ENCODE measurements around the gene AJAP1.

AJAP1 gene

GRCh38 chr1:4773226-4773625 is 118.8 kb downstream of the AJAP1 start (continued):
- TF ChIP-seq PRDM10 (tag by site-specific recombination; IDR thresholded peaks at IDR 0.05) = no peak
- no peak for TF ChIP-seq CTCF (tag by site-specific recombination; IDR thresholded peaks at IDR 0.05)
- no peak for TF ChIP-seq GFI1B (tag by site-specific recombination; IDR thresholded peaks at IDR 0.05)
- no peak for TF ChIP-seq ZFP41 (tag by site-specific recombination; IDR thresholded peaks at IDR 0.05; ENCODE audit: borderline replicate concordance)
- no peak for TF ChIP-seq ZNF530 (tag by site-specific recombination; IDR thresholded peaks at IDR 0.05; ENCODE audit: low read depth)
- TF ChIP-seq ZBTB26 (tag by site-specific recombination; optimal IDR thresholded peaks at IDR 0.05) = no peak
- TF ChIP-seq REST (tag by site-specific recombination; IDR thresholded peaks at IDR 0.05) = no peak

GRCh38 chr1:4775506-4775905 is 121.1 kb downstream of the AJAP1 start:
- ChIA-PET CTCF (no interaction called here), POLR2A (no interaction called here)
- no peak for TF ChIP-seq ZNF248 (tag by site-specific recombination; IDR thresholded peaks at IDR 0.05)
- TF ChIP-seq GLIS1 (tag by site-specific recombination; IDR thresholded peaks at IDR 0.05) = no peak
- no peak for TF ChIP-seq RBAK (tag by site-specific recombination; IDR thresholded peaks at IDR 0.05)
- no peak for TF ChIP-seq ZSCAN30 (tag by site-specific recombination; IDR thresholded peaks at IDR 0.05)
- Histone ChIP-seq H3K27ac (ENCODE audit: extremely low read depth, low read depth, low read length) (no peak overlapping the region), H3K9me3 (ENCODE audit: control insufficient read depth, insufficient read depth, low read depth, low read length) (no peaks in the 10 kb centered on the region), H3K4me1 (ENCODE audit: control insufficient read depth, insufficient read depth, low read length) (no peaks in the 10 kb centered on the region), H3K36me3 (ENCODE audit: control insufficient read depth in 2 of 2, insufficient read depth in 1 of 2, low read length in 2 of 2) (no peaks in the 10 kb centered on the region), H3K4me3 (ENCODE audit: low read depth, low read length) (no peak overlapping the region)

GRCh38 chr1:4778056-4778455 is 123.6 kb downstream of the AJAP1 start:
- no peak overlapping the region for H3K4me3 ChIP-seq (ENCODE audit: low read depth, low read length)
- no peaks in the 10 kb centered on the region for H3K9me3 ChIP-seq (ENCODE audit: control insufficient read depth, insufficient read depth, low read depth, low read length)
- H3K4me1 ChIP-seq (ENCODE audit: control insufficient read depth, insufficient read depth, low read length) = no peaks in the 10 kb centered on the region
- no peak overlapping the region for H3K27ac ChIP-seq (ENCODE audit: extremely low read depth, low read depth, low read length)
- no peaks in the 10 kb centered on the region for H3K36me3 ChIP-seq (ENCODE audit: control insufficient read depth in 2 of 2, insufficient read depth in 1 of 2, low read length in 2 of 2)
- ChIA-PET POLR2A (no interaction called here), CTCF (no interaction called here)
- no peak for TF ChIP-seq ZNF747 (tag by site-specific recombination; IDR thresholded peaks at IDR 0.05)
- no peak for TF ChIP-seq ZNF214 (tag by site-specific recombination; IDR thresholded peaks at IDR 0.05; ENCODE audit: borderline replicate concordance)
- no peak for TF ChIP-seq ZNF324 (tag by site-specific recombination; IDR thresholded peaks at IDR 0.05)
- no peak for TF ChIP-seq ZNF513 (tag by site-specific recombination; IDR thresholded peaks at IDR 0.05)
- no peak for TF ChIP-seq ZNF391 (tag by site-specific recombination; IDR thresholded peaks at IDR 0.05; ENCODE audit: borderline replicate concordance, low read depth)
- no peak for TF ChIP-seq AEBP2 (tag by site-specific recombination; IDR thresholded peaks at IDR 0.05; ENCODE audit: borderline replicate concordance)
- TF ChIP-seq ZNF433 (tag by site-specific recombination; IDR thresholded peaks at IDR 0.05; ENCODE audit: low read depth) = no peak
- TF ChIP-seq ZNF514 (tag by site-specific recombination; IDR thresholded peaks at IDR 0.05) = no peak
- no peak for TF ChIP-seq WT1 (tag by site-specific recombination; IDR thresholded peaks at IDR 0.05)
- no peak for TF ChIP-seq EGR2 (tag by site-specific recombination; IDR thresholded peaks at IDR 0.05; ENCODE audit: low read depth)
